ENCODE results near the gene LAX1. TPM values are rescaled to one million over a fixed set of nuclear protein-coding genes. Genes with fewer than 3 reads are reported as not detected.
A peak's percentile ranks its signal among the peaks of the same experiment; 100 is the strongest.

LAX1 gene
- total RNA-seq, 2 donors from 2014 or later, result 7.2 to 7.7 TPM

GRCh38 chr1:203799971-203800370, 35.0 kb downstream of the LAX1 start:
- DNase-seq (ENCODE audit: low spot score) (no peak), ATAC-seq (no peak)
- Mint-ChIP-seq H3K4me1 (ENCODE audit: low read depth in 2 of 2) (peaks cover 50 to 52% of the 10 kb centered on the region in 2 donors), H3K4me3 (no peak overlapping the region), H3K9me3 (no peaks in the 10 kb centered on the region), H3K27ac (no peak overlapping the region), H3K27me3 (no peaks in the 10 kb centered on the region), H3K36me3 (peaks cover 30% of the 10 kb centered on the region)

GRCh38 chr1:203805689-203806088, 40.7 kb downstream of the LAX1 start:
- H3K36me3 Mint-ChIP-seq, result peaks cover 19% of the 10 kb centered on the region
- ATAC-seq, result no peak
- H3K27me3 Mint-ChIP-seq, result no peaks in the 10 kb centered on the region
- no peaks in the 10 kb centered on the region for H3K9me3 Mint-ChIP-seq
- H3K4me1 Mint-ChIP-seq (ENCODE audit: low read depth in 2 of 2), result peaks cover 27 to 29% of the 10 kb centered on the region in 2 donors
- DNase-seq (ENCODE audit: low spot score), result no peak
- no peak overlapping the region for H3K4me3 Mint-ChIP-seq
- no peak overlapping the region for H3K27ac Mint-ChIP-seq

- DNase-seq (ENCODE audit: low spot score) (no peak), ATAC-seq (no peak)
- no peak overlapping the region for H3K27ac Mint-ChIP-seq
- peaks cover 19% of the 10 kb centered on the region for H3K36me3 Mint-ChIP-seq
- H3K4me1 Mint-ChIP-seq (ENCODE audit: low read depth in 2 of 2), result peaks cover 29 to 31% of the 10 kb centered on the region in 2 donors
- H3K9me3 Mint-ChIP-seq, result no peaks in the 10 kb centered on the region
- H3K4me3 Mint-ChIP-seq, result no peak overlapping the region
- H3K27me3 Mint-ChIP-seq, result no peaks in the 10 kb centered on the region
These were observed 42.2 kb downstream of the LAX1 start for GRCh38 chr1:203807196-203807595.

GRCh38 chr1:203813581-203814341, 48.8 kb downstream of the LAX1 start:
- no peak for ATAC-seq
- no peaks in the 10 kb centered on the region for H3K9me3 Mint-ChIP-seq
- H3K4me3 Mint-ChIP-seq, result no peak overlapping the region
- H3K27ac Mint-ChIP-seq, result peak overlapping the region in 1 of 2 donors; percentile 10
- H3K27me3 Mint-ChIP-seq, result no peaks in the 10 kb centered on the region
- no peak for DNase-seq (ENCODE audit: low spot score)
- H3K36me3 Mint-ChIP-seq, result peaks cover 24% of the 10 kb centered on the region
- H3K4me1 Mint-ChIP-seq (ENCODE audit: low read depth in 2 of 2), result peaks cover 17 to 18% of the 10 kb centered on the region in 2 donors

- no peaks in the 10 kb centered on the region for H3K9me3 Mint-ChIP-seq
- no peaks in the 10 kb centered on the region for H3K27me3 Mint-ChIP-seq
- peaks cover 43% of the 10 kb centered on the region for H3K36me3 Mint-ChIP-seq
- ATAC-seq (no peak), DNase-seq (ENCODE audit: low spot score) (no peak)
- no peak overlapping the region for H3K4me3 Mint-ChIP-seq
- peaks cover 20 to 38% of the 10 kb centered on the region in 2 donors for H3K4me1 Mint-ChIP-seq (ENCODE audit: low read depth in 2 of 2)
- no peak overlapping the region for H3K27ac Mint-ChIP-seq
These were observed 53.4 kb downstream of the LAX1 start for GRCh38 chr1:203818399-203818798.

- ATAC-seq, result no peak
- Mint-ChIP-seq H3K27ac (no peak overlapping the region), H3K36me3 (peaks cover 39% of the 10 kb centered on the region), H3K4me3 (no peak overlapping the region), H3K4me1 (ENCODE audit: low read depth in 2 of 2) (peaks cover 15 to 33% of the 10 kb centered on the region in 2 donors), H3K27me3 (no peaks in the 10 kb centered on the region), H3K9me3 (no peaks in the 10 kb centered on the region)
- DNase-seq (ENCODE audit: low spot score), result no peak
These were observed 58.3 kb downstream of the LAX1 start for GRCh38 chr1:203823306-203823705.

Other genes starting within 250 kb of the LAX1 start
- gene ATP2B4, start 138.4 kb upstream of the LAX1 start, total RNA-seq, result 100 to 1,000 TPM; 158 to 191 TPM
- 10 to 100 TPM; 24.9 to 29.3 TPM for gene ZBED6, start 30.4 kb downstream of the LAX1 start, total RNA-seq
- 10 to 100 TPM; 84.1 to 91.8 TPM for gene ZC3H11A, start 30.4 kb downstream of the LAX1 start, total RNA-seq
- gene SNRPE, start 96.4 kb downstream of the LAX1 start, total RNA-seq, result 100 to 1,000 TPM; 124 to 125 TPM

Measured in natural killer cell treated with Interleukin-12 subunit alpha and Interleukin-12 subunit beta and Interleukin-15 and Interleukin-18, amount 100 ng/mL, for 72 hours (primary cell).